GM23248 (cell line): Measurements from ENCODE around the gene ARFGAP3. TPM values are rescaled to one million over a fixed set of nuclear protein-coding genes. Genes with fewer than 3 reads are reported as not detected.

Experiments used
- DNase-seq: peaks from one replicate; pipeline ENCODE4 v3.0.0-alpha.2; 2015
- H2AFZ ChIP-seq: fragments of 200-600 bp; sonication (generic); 2 replicates; pipeline ENCODE4 v1.6.1; 2016; ENCODE audit warnings: antibody characterized with exemption
- H3F3A ChIP-seq: fragments of 200-600 bp; sonication (generic); 2 replicates; pipeline ENCODE4 v1.6.1; 2016; ENCODE audit warnings: mild to moderate bottlenecking, antibody characterized with exemption, mixed run types; ENCODE audit not compliant: insufficient read depth
- H3K27ac ChIP-seq: fragments of 200-600 bp; sonication (generic); 2 replicates; pipeline ENCODE4 v1.5.1; 2016; ENCODE audit warnings: mild to moderate bottlenecking
- H3K27me3 ChIP-seq: fragments of 200-600 bp; sonication (generic); replicated peaks from 2 replicates; pipeline ENCODE4 v1.6.1; 2016; ENCODE audit warnings: mild to moderate bottlenecking; ENCODE audit not compliant: insufficient read depth
- H3K36me3 ChIP-seq: fragments of 200-600 bp; sonication (generic); 2 replicates; pipeline ENCODE4 v1.6.1; 2016; ENCODE audit warnings: low read depth, mild to moderate bottlenecking
- H3K4me1 ChIP-seq: fragments of 200-600 bp; sonication (generic); 2 replicates; pipeline ENCODE4 v1.6.1; 2016; ENCODE audit warnings: mild to moderate bottlenecking; ENCODE audit not compliant: insufficient read depth
- H3K4me2 ChIP-seq: fragments of 200-600 bp; sonication (generic); one replicate; pipeline ENCODE4 v1.6.1; 2016; ENCODE audit warnings: mild to moderate bottlenecking; ENCODE audit not compliant: unreplicated experiment
- H3K4me3 ChIP-seq: fragments of 200-600 bp; sonication (generic); 2 replicates; pipeline ENCODE4 v1.5.1; 2016; ENCODE audit warnings: mild to moderate bottlenecking
- H3K79me2 ChIP-seq: fragments of 200-600 bp; sonication (generic); 2 replicates; pipeline ENCODE4 v1.6.1; 2016; ENCODE audit warnings: mild to moderate bottlenecking; ENCODE audit not compliant: insufficient read depth
- H3K9ac ChIP-seq: fragments of 200-600 bp; sonication (generic); 2 replicates; pipeline ENCODE4 v1.6.1; 2016; ENCODE audit warnings: mild to moderate bottlenecking
- H3K9me2 ChIP-seq: fragments of 200-600 bp; sonication (generic); 2 replicates; pipeline ENCODE4 v1.6.1; 2016; ENCODE audit warnings: mixed run types, mild to moderate bottlenecking, moderate library complexity; ENCODE audit not compliant: insufficient read depth
- H3K9me3 ChIP-seq: fragments of 200-600 bp; sonication (generic); one replicate; pipeline ENCODE4 v1.6.1; 2017; ENCODE audit warnings: low read depth
- H4K20me1 ChIP-seq: fragments of 200-600 bp; sonication (generic); 2 replicates; pipeline ENCODE4 v1.6.0; 2016; ENCODE audit not compliant: insufficient read depth
- EZH2 ChIP-seq: fragments of 200-600 bp; sonication (generic); IDR thresholded peaks from 2 replicates; pipeline ENCODE4 v1.6.1; 2018; ENCODE audit warnings: antibody characterized with exemption, mild to moderate bottlenecking; ENCODE audit not compliant: insufficient read depth, poor library complexity, severe bottlenecking
- EZH2phosphoT487 ChIP-seq: fragments of 200-600 bp; sonication (generic); IDR thresholded peaks from 2 replicates; pipeline ENCODE4 v1.6.1; 2018; ENCODE audit warnings: antibody characterized with exemption, moderate library complexity, mild to moderate bottlenecking, low read depth; ENCODE audit not compliant: insufficient read depth
- WGBS, 2 experiments: methylation state at CpG; one replicate each; pipeline ENCODE4 v1.1.6; 2015 to 2017; ENCODE audit warnings: low lambda C conversion rate in 2 of 2, low coverage in 1 of 2; ENCODE audit errors: missing lambda C conversion rate in 2 of 2; 5-methylcytosine and 5-hydroxymethylcytosine counted together
- in situ Hi-C: fragments of 300-500 bp; cut with MboI; formaldehyde crosslinking; loops from 2 replicates; pipeline ENCODE4 v1.15.0; 2020
- polyA plus RNA-seq: library from polyadenylated mRNA; unstranded; fragments of >200 nt; fragmentation: Nextera tagmentation; extraction: Ambion mirVana; gene quantifications from 2 replicates; pipeline ENCODE4 v1.2.1, GENCODE V29; 2016
- total RNA-seq: library from RNA; depleted of rRNA; stranded (reverse); fragments of >200 nt; shearing (Covaris generic); gene quantifications from 2 replicates; pipeline ENCODE4 v1.2.3, GENCODE V29; 2014

Gene ARFGAP3
- total and polyA plus RNA-seq, 2 experiments from 2014 or later, result 81.5 to 96.8 TPM

DNA sequence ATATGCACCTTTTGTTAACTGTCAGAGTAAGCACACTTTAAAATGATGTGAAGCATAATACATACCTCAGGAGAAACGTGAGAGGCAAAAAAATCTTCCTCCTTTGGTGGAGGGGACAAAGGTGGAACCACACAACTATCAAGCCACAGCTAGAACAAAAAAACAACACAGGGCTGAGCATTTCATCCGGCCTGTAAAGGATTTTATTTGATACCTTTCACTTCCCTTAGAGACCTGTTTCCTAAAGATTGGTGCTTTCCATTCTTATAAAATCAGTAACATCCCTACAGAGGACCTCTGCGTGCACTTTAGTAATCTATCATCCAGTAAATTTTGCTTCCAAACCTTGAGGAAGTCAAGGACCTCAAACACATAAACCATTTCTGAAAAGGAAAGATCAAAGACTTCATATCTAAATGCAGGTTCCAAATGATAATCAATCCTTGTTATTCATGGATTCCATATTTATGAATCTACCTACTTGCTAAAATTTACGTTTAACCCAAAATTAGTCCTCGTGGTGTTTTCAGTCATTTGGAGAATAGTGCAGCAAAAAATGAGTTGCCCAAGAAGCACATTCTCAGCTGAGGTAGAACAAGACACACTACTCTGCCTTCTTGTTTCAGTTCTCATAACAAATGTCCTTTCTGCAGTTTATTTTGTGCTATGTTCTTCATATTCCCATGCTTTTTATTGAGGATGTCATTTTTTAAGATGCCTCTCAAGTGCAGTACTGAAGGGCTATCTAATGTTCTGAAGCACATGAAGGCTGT lies 22.7 kb downstream of the ARFGAP3 start:
- Histone ChIP-seq H3K9me2 (no peaks in the 10 kb centered on the region), H3K4me2 (no peak overlapping the region), H3K9ac (no peak overlapping the region), H3K79me2 (peaks cover 87% of the 10 kb centered on the region), H4K20me1 (no peaks in the 10 kb centered on the region), H3K4me1 (no peaks in the 10 kb centered on the region), H3K36me3 (peaks cover 83% of the 10 kb centered on the region), H3F3A (no peaks in the 10 kb centered on the region; the same call in 1 of the 2 replicates), H3K27me3 (no peaks in the 10 kb centered on the region), H3K4me3 (no peak overlapping the region), H3K27ac (no peak overlapping the region), H3K9me3 (no peaks in the 10 kb centered on the region), H2AFZ (no peak overlapping the region)
- 72 to 73% methylated on average over 5 of the region's 5 CpGs for WGBS, 2 experiments
- in situ Hi-C loops, result no loop called here
- DNase-seq, result no peak
- TF ChIP-seq EZH2 (no peak), EZH2phosphoT487 (no peak)

DNA sequence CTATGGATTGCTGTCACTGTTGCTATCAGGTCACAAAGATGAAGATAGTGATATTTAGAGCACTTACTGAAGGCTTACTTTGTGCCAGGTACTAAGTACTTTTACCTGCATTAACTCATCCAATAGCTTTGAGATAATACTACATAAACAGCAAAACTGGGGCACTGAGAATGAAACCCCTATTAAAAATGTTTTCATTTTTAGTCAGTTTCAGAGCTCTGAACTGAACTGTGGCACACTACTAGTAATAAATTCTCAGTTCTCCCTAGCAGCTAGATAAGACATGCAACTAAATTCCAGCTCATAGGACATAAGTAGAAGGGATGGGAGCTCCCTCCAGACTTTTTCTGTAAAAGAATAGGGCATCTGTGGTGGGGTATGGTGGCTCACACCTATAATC lies 24.0 kb downstream of the ARFGAP3 start:
- no peak overlapping the region for H2AFZ ChIP-seq
- no peak overlapping the region for H3K4me3 ChIP-seq
- no peak for DNase-seq
- no peak overlapping the region for H3K4me2 ChIP-seq
- H3K9me3 ChIP-seq, result no peaks in the 10 kb centered on the region
- H4K20me1 ChIP-seq, result no peaks in the 10 kb centered on the region
- no peaks in the 10 kb centered on the region for H3K4me1 ChIP-seq
- H3K36me3 ChIP-seq, result peaks cover 88% of the 10 kb centered on the region
- H3K9me2 ChIP-seq, result no peaks in the 10 kb centered on the region
- peaks cover 83% of the 10 kb centered on the region for H3K79me2 ChIP-seq
- H3K27me3 ChIP-seq, result no peaks in the 10 kb centered on the region
- in situ Hi-C loops, result no loop called here
- no peak overlapping the region for H3K27ac ChIP-seq
- no peak overlapping the region for H3K9ac ChIP-seq
- TF ChIP-seq EZH2 (no peak), EZH2phosphoT487 (no peak)
- H3F3A ChIP-seq, result no peaks in the 10 kb centered on the region; the same call in 1 of the 2 replicates

DNA sequence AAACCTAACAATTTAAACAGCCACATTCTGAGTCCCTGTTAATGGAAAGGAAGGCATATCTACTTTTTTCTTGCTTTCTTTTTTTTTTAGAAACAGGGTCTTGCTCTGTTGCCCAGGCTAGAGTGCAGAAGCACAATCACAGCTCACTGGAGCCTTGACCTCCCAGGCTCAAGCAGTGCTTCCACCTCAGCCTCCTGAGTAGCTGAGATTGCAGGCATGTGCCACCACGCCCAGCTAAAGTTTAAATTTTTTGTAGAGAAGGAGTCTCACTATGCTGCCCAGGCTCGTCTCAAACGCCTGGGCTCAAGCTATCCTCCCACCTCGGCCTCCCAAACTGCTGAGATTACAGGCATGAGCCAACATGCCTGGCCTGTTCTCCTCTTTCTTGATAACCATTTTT lies 25.4 kb downstream of the ARFGAP3 start:
- in situ Hi-C loops, result no loop called here
- H3K4me1 ChIP-seq, result no peaks in the 10 kb centered on the region
- 82 to 88% methylated on average over 4 of the region's 4 CpGs for WGBS, 2 experiments
- H3K9me3 ChIP-seq, result no peaks in the 10 kb centered on the region
- H3K79me2 ChIP-seq, result peaks cover 70% of the 10 kb centered on the region
- no peaks in the 10 kb centered on the region; the same call in 1 of the 2 replicates for H3F3A ChIP-seq
- peaks cover 94% of the 10 kb centered on the region for H3K36me3 ChIP-seq
- no peaks in the 10 kb centered on the region for H4K20me1 ChIP-seq
- H3K27ac ChIP-seq, result no peak overlapping the region
- TF ChIP-seq EZH2 (no peak), EZH2phosphoT487 (no peak)
- no peak overlapping the region for H2AFZ ChIP-seq
- no peak overlapping the region for H3K4me2 ChIP-seq
- DNase-seq, result no peak
- no peak overlapping the region for H3K4me3 ChIP-seq
- H3K27me3 ChIP-seq, result no peaks in the 10 kb centered on the region
- H3K9ac ChIP-seq, result no peak overlapping the region
- no peaks in the 10 kb centered on the region for H3K9me2 ChIP-seq

DNA sequence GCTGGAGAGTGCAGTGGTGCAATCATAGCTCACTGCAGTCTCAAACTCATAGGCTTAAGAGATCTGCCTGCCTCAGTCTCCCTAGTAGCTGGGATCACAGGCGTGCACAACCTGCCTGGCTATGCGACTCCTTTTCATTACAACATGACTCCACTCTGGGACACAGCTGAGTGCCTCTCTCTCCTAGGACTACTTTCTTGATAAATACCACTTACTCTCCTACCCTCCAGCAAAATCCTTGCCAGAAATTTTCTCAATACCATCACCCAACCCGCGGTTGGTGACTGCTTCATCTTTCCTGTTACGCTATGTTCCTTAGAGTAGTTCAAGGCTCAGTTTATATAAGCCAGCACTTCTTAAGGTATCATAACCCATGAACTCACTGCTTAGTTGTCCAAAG lies 26.9 kb downstream of the ARFGAP3 start:
- no peaks in the 10 kb centered on the region; the same call in 1 of the 2 replicates for H3F3A ChIP-seq
- no peak overlapping the region for H3K4me3 ChIP-seq
- no peak overlapping the region for H3K27ac ChIP-seq
- H3K27me3 ChIP-seq, result no peaks in the 10 kb centered on the region
- H3K9me2 ChIP-seq, result no peaks in the 10 kb centered on the region
- peaks cover 55% of the 10 kb centered on the region for H3K79me2 ChIP-seq
- 87% methylated on average over 5 of the region's 5 CpGs for WGBS, 2 experiments
- H3K4me2 ChIP-seq, result no peak overlapping the region
- no peak overlapping the region for H2AFZ ChIP-seq
- DNase-seq, result no peak
- no peak overlapping the region for H3K9ac ChIP-seq
- peaks cover 95% of the 10 kb centered on the region for H3K36me3 ChIP-seq
- H3K4me1 ChIP-seq, result no peaks in the 10 kb centered on the region
- H3K9me3 ChIP-seq, result no peaks in the 10 kb centered on the region
- in situ Hi-C loops, result no loop called here
- TF ChIP-seq EZH2phosphoT487, result no peak
- TF ChIP-seq EZH2, result no peak
- no peaks in the 10 kb centered on the region for H4K20me1 ChIP-seq
